Posterior cingulate gyrus (tissue), 11 donors: ENCODE results near the gene POU2AF1.

Source experiments
- DNase-seq, 10 donors: peaks; one replicate each; pipeline versions ENCODE4 v3.0.0 to v3.0.0-alpha.2; 2020 to 2021; ENCODE audit warnings: mixed read lengths in 3 of 10
- intact Hi-C: fragments of 100-400 bp; cut with DNase I; formaldehyde crosslinking; loops from one replicate; pipeline ENCODE4 v1.15.1; 2023

The POU2AF1 gene

GRCh38 chr11:111351374-111352055 is 27.6 kb downstream of the POU2AF1 start:
- intact Hi-C loops = no loop called here
- no peak for DNase-seq

- DNase-seq = no peak
- intact Hi-C loops = no loop called here
Observed at GRCh38 chr11:111350811-111351210, 28.3 kb downstream of the POU2AF1 start.

- no peak for DNase-seq
- intact Hi-C loops = no loop called here
Observed at GRCh38 chr11:111349191-111349695, 29.8 kb downstream of the POU2AF1 start.

- no peak for DNase-seq
- intact Hi-C loops = no loop called here
Observed at GRCh38 chr11:111348147-111348546, 30.9 kb downstream of the POU2AF1 start.

- no peak for DNase-seq
- intact Hi-C loops = no loop called here
Observed at GRCh38 chr11:111347723-111348115, 31.4 kb downstream of the POU2AF1 start.

GRCh38 chr11:111347002-111347722 is 31.9 kb downstream of the POU2AF1 start:
- intact Hi-C loops = no loop called here
- DNase-seq = no peak

- intact Hi-C loops = no loop called here
- no peak for DNase-seq
Observed at GRCh38 chr11:111344032-111344431, 35.0 kb downstream of the POU2AF1 start.

GRCh38 chr11:111342329-111342728 is 36.7 kb downstream of the POU2AF1 start:
- no peak for DNase-seq
- intact Hi-C loops = no loop called here

- DNase-seq = no peak
- intact Hi-C loops = no loop called here
Observed at GRCh38 chr11:111339758-111340388, 39.2 kb downstream of the POU2AF1 start.

GRCh38 chr11:111336582-111337256 is 42.4 kb downstream of the POU2AF1 start:
- DNase-seq = no peak
- intact Hi-C loops = no loop called here

GRCh38 chr11:111336062-111336461 is 43.0 kb downstream of the POU2AF1 start:
- intact Hi-C loops = no loop called here
- no peak for DNase-seq

- no peak for DNase-seq
- intact Hi-C loops = no loop called here
Observed at GRCh38 chr11:111335549-111335948, 43.5 kb downstream of the POU2AF1 start.

- DNase-seq = no peak
- intact Hi-C loops = no loop called here
Observed at GRCh38 chr11:111334532-111335502, 44.3 kb downstream of the POU2AF1 start.

GRCh38 chr11:111331711-111332479 is 47.2 kb downstream of the POU2AF1 start:
- intact Hi-C loops = no loop called here
- DNase-seq = no peak

- intact Hi-C loops = no loop called here
Observed at GRCh38 chr11:111330234-111330893, 48.7 kb downstream of the POU2AF1 start.

GRCh38 chr11:111329306-111330204 is 49.5 kb downstream of the POU2AF1 start:
- DNase-seq = peak in 4 of 10 donors; percentile 37 to 85 (median 42)
- intact Hi-C loops = no loop called here

More at GRCh38 chr11:111330234-111330893, 48.7 kb downstream of the POU2AF1 start:
- no peak for DNase-seq

GRCh38 chr11:111327908-111328624 is 51.0 kb downstream of the POU2AF1 start:
- intact Hi-C loops = no loop called here
- DNase-seq = no peak
